H1 (cell line): ENCODE data around the gene MYO1G. TPM values are rescaled to one million over a fixed set of nuclear protein-coding genes. Genes with fewer than 3 reads are reported as not detected.

Source experiments
- ASH2L ChIP-seq: fragments of 200-600, 300-600 bp; sonication (generic); IDR thresholded peaks from one replicate; pipeline ENCODE4 v1.7.1; 2017; ENCODE audit warnings: low read length
- EZH2 ChIP-seq: fragments of 200-600 bp; sonication (generic); IDR thresholded peaks from 2 replicates; pipeline ENCODE4 v1.7.1; 2012; ENCODE audit warnings: low read depth, mild to moderate bottlenecking, moderate library complexity, low read length, inconsistent platforms; ENCODE audit not compliant: severe bottlenecking
- SP4 ChIP-seq: IDR thresholded peaks from 2 replicates; pipeline ENCODE4 v1.6.1; 2012; ENCODE audit warnings: low read length, inconsistent platforms
- TEAD4 ChIP-seq: IDR thresholded peaks from 2 replicates; pipeline ENCODE4 v1.6.1; 2012; ENCODE audit warnings: low read depth, low read length, inconsistent platforms, mixed read lengths
- polyA plus RNA-seq, 7 experiments: library from polyadenylated mRNA; depleted of rRNA in 3 of 7; stranded (reverse) in 5 of 7; unstranded in 2 of 7; fragments of >200 nt in 5 of 7; fragments of 200-250 nt in 2 of 7; gene quantifications; 1 replicate in 5 of 7; 2 replicates in 1 of 7; 4 replicates in 1 of 7; pipeline versions ENCODE4 v1.2.1 to v1.2.3, GENCODE V29; 2011 to 2013; ENCODE audit warnings: missing spikeins in 2 of 7, mixed read lengths in 2 of 7
- total RNA-seq: library from RNA; stranded (reverse); fragmentation: NEBNext Ultra II Directional; extraction: Animal tissue kit (Norgen Biotek cat#: 25700); gene quantifications from 2 replicates; pipeline ENCODE4 v1.2.1, GENCODE V29; 2021
- TF ChIP-seq, protein P1 (sequence below): IDR thresholded peaks from 2 replicates; pipeline ENCODE4 v1.6.1; 2012; ENCODE audit warnings: inconsistent platforms

Gene MYO1G
- total and polyA plus RNA-seq, 2 of the 8 experiments (the other 6 are each of a cell fraction or from before 2014, with no cell fraction given), result 0.08 to 0.19 TPM

DNA sequence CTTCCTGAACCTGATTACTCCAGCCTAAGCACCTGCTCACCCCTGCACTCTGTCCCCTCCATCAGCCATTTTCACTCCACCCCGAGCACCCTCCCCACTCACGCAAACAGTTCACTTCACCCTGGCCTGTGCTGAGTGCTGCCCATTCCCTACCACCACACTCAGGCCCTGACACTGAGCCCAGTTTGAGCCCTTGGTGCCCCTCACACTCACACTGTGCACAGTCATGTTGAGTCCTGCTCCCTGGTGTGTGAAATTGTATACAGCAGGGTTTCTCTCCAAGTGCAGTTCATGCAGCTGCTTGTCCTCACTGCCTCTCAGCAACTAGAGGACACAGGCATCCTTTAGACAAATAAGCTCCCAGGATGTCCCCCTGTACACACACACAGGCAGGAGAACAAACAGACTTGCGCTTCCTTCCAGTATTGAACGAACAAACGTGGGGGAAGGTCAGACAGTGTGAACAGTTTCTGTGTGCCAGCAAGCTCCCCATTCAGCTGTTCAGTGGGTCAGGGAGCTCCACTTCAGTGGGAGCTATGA, 6.8 kb downstream of the MYO1G start (continued):
- TF ChIP-seq, protein P1, sequence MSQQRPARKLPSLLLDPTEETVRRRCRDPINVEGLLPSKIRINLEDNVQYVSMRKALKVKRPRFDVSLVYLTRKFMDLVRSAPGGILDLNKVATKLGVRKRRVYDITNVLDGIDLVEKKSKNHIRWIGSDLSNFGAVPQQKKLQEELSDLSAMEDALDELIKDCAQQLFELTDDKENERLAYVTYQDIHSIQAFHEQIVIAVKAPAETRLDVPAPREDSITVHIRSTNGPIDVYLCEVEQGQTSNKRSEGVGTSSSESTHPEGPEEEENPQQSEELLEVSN, result no peak
- TF ChIP-seq SP4 (no peak), ASH2L (no peak), TEAD4 (no peak), EZH2 (no peak)
